H1 (cell line): Measurements from ENCODE around the gene CFH.

ENCODE experiments used
- CBX5 ChIP-seq: fragments of 300-800, 300-1000 bp; sonication (generic); IDR thresholded peaks from 2 replicates; pipeline ENCODE4 v1.7.1; 2016; ENCODE audit warnings: antibody characterized with exemption, low read length, low read depth
- EZH2 ChIP-seq: fragments of 200-600 bp; sonication (generic); IDR thresholded peaks from 2 replicates; pipeline ENCODE4 v1.7.1; 2012; ENCODE audit warnings: low read depth, mild to moderate bottlenecking, moderate library complexity, low read length, inconsistent platforms; ENCODE audit not compliant: severe bottlenecking
- TF ChIP-seq, protein P1 (sequence below): IDR thresholded peaks from 2 replicates; pipeline ENCODE4 v1.6.1; 2011; ENCODE audit warnings: low read depth, mild to moderate bottlenecking, low read length; ENCODE audit not compliant: insufficient read depth
- TF ChIP-seq, protein P2 (sequence below), 3 experiments: IDR thresholded peaks; 1 replicate in 2 of 3; 2 replicates in 1 of 3; pipeline versions ENCODE4 v1.5.1 to v1.6.1; 2011; ENCODE audit warnings: low read length in 3 of 3, mild to moderate bottlenecking in 3 of 3, inconsistent platforms in 2 of 3, low read depth in 1 of 3, moderate library complexity in 1 of 3; ENCODE audit not compliant: insufficient read depth in 1 of 3; ENCODE audit errors: control extremely low read depth in 1 of 3

DNA sequence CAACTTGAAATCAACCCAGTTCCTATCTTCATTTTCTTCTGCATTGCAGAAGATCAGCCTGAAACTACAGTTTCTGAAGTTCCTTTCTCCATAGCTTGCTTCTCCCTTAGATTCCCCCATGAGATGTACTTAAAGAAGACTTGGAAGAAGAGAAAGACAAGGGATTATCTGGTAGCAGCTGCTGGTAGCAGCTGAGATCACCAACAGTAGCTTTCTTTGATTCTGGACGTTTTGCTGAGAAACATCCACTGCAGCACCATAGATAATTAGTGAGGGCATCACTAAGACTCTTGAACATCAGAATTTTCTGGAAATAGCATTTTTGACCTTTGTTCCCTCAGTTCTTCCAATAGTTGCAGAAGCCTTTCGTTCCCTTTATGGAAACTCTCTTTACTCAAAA, 122.3 kb downstream of the CFH start:
- TF ChIP-seq EZH2 (no peak), CBX5 (no peak)
- TF ChIP-seq, protein P1, sequence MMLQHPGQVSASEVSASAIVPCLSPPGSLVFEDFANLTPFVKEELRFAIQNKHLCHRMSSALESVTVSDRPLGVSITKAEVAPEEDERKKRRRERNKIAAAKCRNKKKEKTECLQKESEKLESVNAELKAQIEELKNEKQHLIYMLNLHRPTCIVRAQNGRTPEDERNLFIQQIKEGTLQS: no peak
- TF ChIP-seq, protein P2, sequence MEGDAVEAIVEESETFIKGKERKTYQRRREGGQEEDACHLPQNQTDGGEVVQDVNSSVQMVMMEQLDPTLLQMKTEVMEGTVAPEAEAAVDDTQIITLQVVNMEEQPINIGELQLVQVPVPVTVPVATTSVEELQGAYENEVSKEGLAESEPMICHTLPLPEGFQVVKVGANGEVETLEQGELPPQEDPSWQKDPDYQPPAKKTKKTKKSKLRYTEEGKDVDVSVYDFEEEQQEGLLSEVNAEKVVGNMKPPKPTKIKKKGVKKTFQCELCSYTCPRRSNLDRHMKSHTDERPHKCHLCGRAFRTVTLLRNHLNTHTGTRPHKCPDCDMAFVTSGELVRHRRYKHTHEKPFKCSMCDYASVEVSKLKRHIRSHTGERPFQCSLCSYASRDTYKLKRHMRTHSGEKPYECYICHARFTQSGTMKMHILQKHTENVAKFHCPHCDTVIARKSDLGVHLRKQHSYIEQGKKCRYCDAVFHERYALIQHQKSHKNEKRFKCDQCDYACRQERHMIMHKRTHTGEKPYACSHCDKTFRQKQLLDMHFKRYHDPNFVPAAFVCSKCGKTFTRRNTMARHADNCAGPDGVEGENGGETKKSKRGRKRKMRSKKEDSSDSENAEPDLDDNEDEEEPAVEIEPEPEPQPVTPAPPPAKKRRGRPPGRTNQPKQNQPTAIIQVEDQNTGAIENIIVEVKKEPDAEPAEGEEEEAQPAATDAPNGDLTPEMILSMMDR (IDR thresholded peaks at IDR 0.05; ENCODE audit: control extremely low read depth in 1 of 3, insufficient read depth in 1 of 3, low read depth in 1 of 3, low read length in 3 of 3): no peak
